ENCODE measurements around the gene INTS6.

DNA sequence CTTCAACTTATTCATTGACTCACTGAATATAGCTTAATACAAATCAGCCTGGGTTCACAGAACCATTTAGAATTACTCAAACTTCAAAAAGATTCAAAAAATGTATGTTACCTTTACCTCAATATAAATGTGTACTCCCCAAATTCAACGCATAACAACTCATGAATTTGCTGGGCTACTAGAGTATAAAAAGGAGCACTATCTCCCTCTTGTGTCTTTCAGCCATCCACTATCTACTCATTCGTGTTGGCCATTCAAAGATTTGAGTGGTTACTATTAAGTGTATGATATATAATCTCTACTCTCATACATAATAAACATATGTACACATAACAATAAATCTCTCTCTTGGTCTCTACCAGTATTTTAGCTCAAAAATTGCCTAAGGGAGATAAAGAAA lies 20.3 kb downstream of the INTS6 start:
- TF ChIP-seq, protein P1, sequence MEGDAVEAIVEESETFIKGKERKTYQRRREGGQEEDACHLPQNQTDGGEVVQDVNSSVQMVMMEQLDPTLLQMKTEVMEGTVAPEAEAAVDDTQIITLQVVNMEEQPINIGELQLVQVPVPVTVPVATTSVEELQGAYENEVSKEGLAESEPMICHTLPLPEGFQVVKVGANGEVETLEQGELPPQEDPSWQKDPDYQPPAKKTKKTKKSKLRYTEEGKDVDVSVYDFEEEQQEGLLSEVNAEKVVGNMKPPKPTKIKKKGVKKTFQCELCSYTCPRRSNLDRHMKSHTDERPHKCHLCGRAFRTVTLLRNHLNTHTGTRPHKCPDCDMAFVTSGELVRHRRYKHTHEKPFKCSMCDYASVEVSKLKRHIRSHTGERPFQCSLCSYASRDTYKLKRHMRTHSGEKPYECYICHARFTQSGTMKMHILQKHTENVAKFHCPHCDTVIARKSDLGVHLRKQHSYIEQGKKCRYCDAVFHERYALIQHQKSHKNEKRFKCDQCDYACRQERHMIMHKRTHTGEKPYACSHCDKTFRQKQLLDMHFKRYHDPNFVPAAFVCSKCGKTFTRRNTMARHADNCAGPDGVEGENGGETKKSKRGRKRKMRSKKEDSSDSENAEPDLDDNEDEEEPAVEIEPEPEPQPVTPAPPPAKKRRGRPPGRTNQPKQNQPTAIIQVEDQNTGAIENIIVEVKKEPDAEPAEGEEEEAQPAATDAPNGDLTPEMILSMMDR (IDR thresholded peaks at IDR 0.05) = no peak
- TF ChIP-seq EZH2 (IDR thresholded peaks at IDR 0.05; ENCODE audit: borderline replicate concordance, insufficient read depth, low read depth, low read length, poor library complexity, severe bottlenecking) = no peak

Data from B cell (primary cell).